Right lobe of liver (tissue), 6 donors: ENCODE results near the gene ILRUN. TPM values are rescaled to one million over a fixed set of nuclear protein-coding genes. Genes with fewer than 3 reads are reported as not detected.
A peak's percentile ranks its signal among the peaks of the same experiment; 100 is the strongest.
"Not testable (repeated sequence)": the region's sequence is repeated elsewhere in the genome, so short reads cannot be mapped to it uniquely, and the experiment has no call there.

Source experiments
- ATAC-seq, 4 donors: fragments of 200-7000 bp; cut with Tn5 transposase; one replicate each; pipeline ENCODE4 v1.9.1; 2020; ENCODE audit warnings: mild to moderate bottlenecking in 4 of 4, moderate library complexity in 4 of 4
- DNase-seq, 3 donors: peaks; one replicate each; pipeline ENCODE4 v3.0.0-alpha.2; 2020
- H3K27ac ChIP-seq, 3 donors: fragments of 200-600 bp; one replicate each; pipeline ENCODE4 v1.8.0; 2022
- H3K27me3 ChIP-seq, 2 donors: fragments of 200-600 bp; one replicate each; pipeline ENCODE4 v1.8.0; 2022
- H3K36me3 ChIP-seq, 4 donors: fragments of 200-600 bp; sonication (generic) in 1 of 4; one replicate each; pipeline versions ENCODE4 v1.5.1 to v1.8.0; 2017 to 2022; ENCODE audit warnings: control low read depth in 1 of 4
- H3K4me1 ChIP-seq, 4 donors: fragments of 200-600 bp; sonication (generic) in 1 of 4; one replicate each; pipeline versions ENCODE4 v1.5.1 to v1.8.0; 2017 to 2022; ENCODE audit warnings: control low read depth in 1 of 4
- H3K4me3 ChIP-seq, 3 donors: fragments of 200-600 bp; one replicate each; pipeline ENCODE4 v1.8.0; 2022
- H3K9me3 ChIP-seq, 4 donors: fragments of 200-600 bp; sonication (generic) in 1 of 4; one replicate each; pipeline versions ENCODE4 v1.5.1 to v1.8.0; 2017 to 2022; ENCODE audit warnings: control low read depth in 1 of 4
- CTCF ChIP-seq, 4 donors: fragments of 200-600 bp in 3 of 4; fragments of 450-650 bp in 1 of 4; IDR thresholded peaks; one replicate each; pipeline versions ENCODE4 v1.5.1 to v1.8.0; 2016 to 2022; ENCODE audit warnings: antibody characterized with exemption in 4 of 4, mild to moderate bottlenecking in 2 of 4
- POLR2A ChIP-seq: fragments of 450-650 bp; IDR thresholded peaks from one replicate; pipeline ENCODE4 v1.6.1; 2017; ENCODE audit warnings: antibody characterized with exemption, mild to moderate bottlenecking
- whole genome bisulfite sequencing: methylation state at CpG from one replicate; pipeline ENCODE4 v1.1.6; 2018; ENCODE audit warnings: low coverage, low lambda C conversion rate; ENCODE audit not compliant: insufficient coverage; ENCODE audit errors: missing lambda C conversion rate; 5-methylcytosine and 5-hydroxymethylcytosine counted together
- intact Hi-C, 2 donors: fragments of 100-400 bp; cut with DNase I; formaldehyde crosslinking; loops; one replicate each; pipeline versions ENCODE4 v1.11.2 to v1.14.1; 2022
- total RNA-seq, 6 experiments: library from RNA; depleted of rRNA in 2 of 6; stranded (reverse); fragments of >200 nt in 2 of 6; fragmentation: NEBNext Ultra II Directional in 3 of 6; extraction: Animal tissue kit (Norgen Biotek cat#: 25700) in 3 of 6; gene quantifications; one replicate each; pipeline versions ENCODE4 v1.1.0 to v1.2.4, GENCODE V29; 2016 to 2023
- donor health status: DM: no; HTN: yes; CAD: no.
- donor health status: DM: no; HTN: no; CAD: no.
- donor health status: DM: no; HTN: no; CAD: no.
- donor health status: DM: no; HTN: yes; CAD: no.
- donor health status: DM: no; HTN: yes; CAD: no.

Gene ILRUN
- total RNA-seq, 6 experiments from 2014 or later = 55.5 to 89.1 (median 67.1) TPM

- no peak for TF ChIP-seq CTCF (IDR thresholded peaks at IDR 0.05)
- no peak for TF ChIP-seq POLR2A
- Histone ChIP-seq H3K9me3 (no peaks in the 10 kb centered on the region), H3K27ac (peak overlapping the region; percentile 82 to 88 (median 84)), H3K4me1 (peaks cover 0 to 73% (median 20%) of the 10 kb centered on the region in 4 donors), H3K4me3 (peak overlapping the region; percentile 14 to 50 (median 36)), H3K36me3 (peaks cover 0 to 10% (median 0%) of the 10 kb centered on the region in 4 donors), H3K27me3 (no peaks in the 10 kb centered on the region)
- 5% methylated on average over 5 of the region's 5 CpGs for WGBS
- ATAC-seq = peak; percentile 19 to 50 (median 24)
- intact Hi-C loops = no loop called here
- DNase-seq = no peak
These were observed 40.1 kb downstream of the ILRUN start for GRCh38 chr6:34656378-34657036.

- Histone ChIP-seq H3K4me1 (peaks cover 0 to 77% (median 22%) of the 10 kb centered on the region in 4 donors), H3K27ac (peak overlapping the region; percentile 82 to 88 (median 84)), H3K36me3 (peaks cover 0 to 10% (median 0%) of the 10 kb centered on the region in 4 donors)
- DNase-seq, H3K27me3 ChIP-seq, intact Hi-C loops, H3K9me3 ChIP-seq, ATAC-seq, H3K4me3 ChIP-seq: not testable (repeated sequence)
- 45% methylated on average over 11 of the region's 11 CpGs for WGBS
These were observed 40.6 kb downstream of the ILRUN start for GRCh38 chr6:34655876-34656377.

DNA sequence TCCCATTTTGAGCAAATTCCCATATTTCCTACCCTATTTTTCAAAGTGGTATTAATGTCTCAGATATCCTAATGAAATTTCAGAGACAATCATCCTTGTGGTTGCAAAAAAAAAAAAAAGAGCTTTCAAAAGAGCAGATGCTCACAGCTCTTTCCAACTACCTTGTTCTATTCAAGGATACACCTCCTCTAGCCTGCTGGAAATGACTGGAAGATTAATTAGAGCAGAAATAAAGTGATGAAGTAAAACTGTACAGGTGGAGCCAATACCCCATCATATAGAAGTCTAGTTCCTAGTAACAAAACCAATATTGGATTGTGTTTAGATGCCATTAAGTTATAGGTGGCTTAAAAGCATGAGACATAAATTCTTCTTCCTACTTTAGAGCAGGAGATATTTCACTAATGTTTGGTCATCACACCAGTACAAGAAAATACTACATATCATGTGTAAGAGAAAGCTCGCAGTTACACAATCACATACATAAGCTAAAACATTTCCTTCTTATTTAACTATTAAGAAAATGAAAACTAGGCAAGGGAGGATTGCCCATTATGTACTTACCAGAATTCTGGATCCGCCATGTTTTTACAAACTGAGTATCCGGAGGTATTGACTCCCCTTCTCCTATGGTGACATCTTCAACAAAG, 42.4 kb downstream of the ILRUN start:
- H3K27me3 ChIP-seq = no peaks in the 10 kb centered on the region
- H3K27ac ChIP-seq = no peak overlapping the region
- peaks cover 0 to 66% (median 22%) of the 10 kb centered on the region in 4 donors for H3K4me1 ChIP-seq
- H3K4me3 ChIP-seq = no peak overlapping the region
- peaks cover 0 to 15% (median 0%) of the 10 kb centered on the region in 4 donors for H3K36me3 ChIP-seq
- DNase-seq (no peak), ATAC-seq (no peak)
- WGBS = 92% methylated on average over 3 of the region's 3 CpGs
- intact Hi-C loops = no loop called here
- no peak for TF ChIP-seq CTCF (IDR thresholded peaks at IDR 0.05)
- no peak for TF ChIP-seq POLR2A
- no peaks in the 10 kb centered on the region for H3K9me3 ChIP-seq

GRCh38 chr6:34652263-34652662, 44.3 kb downstream of the ILRUN start:
- peak; percentile 37 to 64 (median 52) for ATAC-seq

More at GRCh38 chr6:34652263-34652662, 44.3 kb downstream of the ILRUN start:
- H3K27me3 ChIP-seq = no peaks in the 10 kb centered on the region
- DNase-seq = no peak
- intact Hi-C loops = no loop called here
- H3K4me1 ChIP-seq = peaks cover 0 to 48% (median 14%) of the 10 kb centered on the region in 4 donors
- no peak for TF ChIP-seq CTCF (IDR thresholded peaks at IDR 0.05)
- TF ChIP-seq POLR2A = no peak
- no peaks in the 10 kb centered on the region for H3K9me3 ChIP-seq
- H3K4me3 ChIP-seq = no peak overlapping the region
- H3K36me3 ChIP-seq = peaks cover 0 to 19% (median 0%) of the 10 kb centered on the region in 4 donors
- WGBS = 47% methylated on average over 1 of the region's 1 CpG
- peak overlapping the region in 2 of 3 donors; percentile 45 to 47 for H3K27ac ChIP-seq
